GM12875 (cell line): Measurements from ENCODE around the gene FOXO6.

Experiments used
- H3K4me3 ChIP-seq: one replicate; pipeline ENCODE4 v1.5.1; 2011; ENCODE audit warnings: low read depth, low read length, control low read depth
- CTCF ChIP-seq: IDR thresholded peaks from 2 replicates; pipeline ENCODE4 v1.5.1; 2011; ENCODE audit warnings: low read depth, mild to moderate bottlenecking, control low read depth, inconsistent platforms, low read length, moderate library complexity, borderline replicate concordance; ENCODE audit not compliant: insufficient read depth

Gene FOXO6

GRCh38 chr1:41322835-41323234 lies 38.4 kb upstream of the FOXO6 start:
- peak; percentile 67 for TF ChIP-seq CTCF
- no peak overlapping the region for H3K4me3 ChIP-seq

GRCh38 chr1:41323243-41323642 lies 38.0 kb upstream of the FOXO6 start:
- no peak for TF ChIP-seq CTCF
- H3K4me3 ChIP-seq, result no peak overlapping the region

GRCh38 chr1:41325801-41326200 lies 35.4 kb upstream of the FOXO6 start:
- no peak for TF ChIP-seq CTCF
- H3K4me3 ChIP-seq, result no peak overlapping the region

GRCh38 chr1:41327383-41327999 lies 33.7 kb upstream of the FOXO6 start:
- no peak for TF ChIP-seq CTCF
- no peak overlapping the region for H3K4me3 ChIP-seq

- no peak for TF ChIP-seq CTCF
- H3K4me3 ChIP-seq, result no peak overlapping the region
Observed at GRCh38 chr1:41328001-41328615, 33.1 kb upstream of the FOXO6 start.

GRCh38 chr1:41328780-41329640 lies 32.2 kb upstream of the FOXO6 start:
- no peak for TF ChIP-seq CTCF
- H3K4me3 ChIP-seq, result no peak overlapping the region
